ENCODE results near the gene CGNL1.

Gene CGNL1

GRCh38 chr15:57375827-57376695, at the start of gene CGNL1:
CGNL1 (plus strand) TSS chr15:57376505; CDS start chr15:57438000, 61,495 bp downstream.
- no peak for DNase-seq (ENCODE audit: low spot score)

GRCh38 chr15:57327985-57328471, 48.3 kb upstream of the CGNL1 start:
- no peak for DNase-seq (ENCODE audit: low spot score)

- no peak for DNase-seq (ENCODE audit: low spot score)
These were observed 47.8 kb upstream of the CGNL1 start for GRCh38 chr15:57328479-57328878.

GRCh38 chr15:57328897-57329296, 47.4 kb upstream of the CGNL1 start:
- DNase-seq (ENCODE audit: low spot score): no peak

- DNase-seq (ENCODE audit: low spot score): no peak
These were observed 46.5 kb upstream of the CGNL1 start for GRCh38 chr15:57329582-57330367.

GRCh38 chr15:57330619-57331340, 45.5 kb upstream of the CGNL1 start:
- no peak for DNase-seq (ENCODE audit: low spot score)

- no peak for DNase-seq (ENCODE audit: low spot score)
These were observed 44.0 kb upstream of the CGNL1 start for GRCh38 chr15:57332326-57332725.

GRCh38 chr15:57333487-57333886, 42.8 kb upstream of the CGNL1 start:
- no peak for DNase-seq (ENCODE audit: low spot score)

- no peak for DNase-seq (ENCODE audit: low spot score)
These were observed 42.0 kb upstream of the CGNL1 start for GRCh38 chr15:57334257-57334656.

GRCh38 chr15:57335293-57335715, 41.0 kb upstream of the CGNL1 start:
- DNase-seq (ENCODE audit: low spot score): no peak

- DNase-seq (ENCODE audit: low spot score): no peak
These were observed 40.6 kb upstream of the CGNL1 start for GRCh38 chr15:57335719-57336118.

- DNase-seq (ENCODE audit: low spot score): no peak
These were observed 38.4 kb upstream of the CGNL1 start for GRCh38 chr15:57337868-57338411.

- DNase-seq (ENCODE audit: low spot score): no peak
These were observed 37.0 kb upstream of the CGNL1 start for GRCh38 chr15:57339321-57339720.

GRCh38 chr15:57340682-57341259, 35.5 kb upstream of the CGNL1 start:
- DNase-seq (ENCODE audit: low spot score): peak; percentile 35

GRCh38 chr15:57343048-57343447, 33.3 kb upstream of the CGNL1 start:
- no peak for DNase-seq (ENCODE audit: low spot score)

GRCh38 chr15:57343498-57343897, 32.8 kb upstream of the CGNL1 start:
- DNase-seq (ENCODE audit: low spot score): no peak

- no peak for DNase-seq (ENCODE audit: low spot score)
These were observed 32.0 kb upstream of the CGNL1 start for GRCh38 chr15:57344282-57344681.

GRCh38 chr15:57345584-57345983, 30.7 kb upstream of the CGNL1 start:
- DNase-seq (ENCODE audit: low spot score): no peak

- DNase-seq (ENCODE audit: low spot score): no peak
These were observed 28.2 kb upstream of the CGNL1 start for GRCh38 chr15:57348081-57348480.

GRCh38 chr15:57352535-57353316, 23.6 kb upstream of the CGNL1 start:
- DNase-seq (ENCODE audit: low spot score): no peak

- no peak for DNase-seq (ENCODE audit: low spot score)
These were observed 22.9 kb upstream of the CGNL1 start for GRCh38 chr15:57353317-57353804.

All from activated CD4-positive, alpha-beta T cell treated with anti-CD3 and anti-CD28 coated beads, Interleukin-2, Interleukin-4, amounts not matched to agents 100 ng/mL and 50 ng/mL, durations not matched to agents 16 hours and 8 hours (primary cell).